ENCODE data around the gene ATP9B. TPM values are rescaled to one million over a fixed set of nuclear protein-coding genes. Genes with fewer than 3 reads are reported as not detected.

Gene ATP9B
- total RNA-seq, 1 experiment from 2014 or later = 17.9 TPM

GRCh38 chr18:79403723-79404566 is 334.8 kb downstream of the ATP9B start:
- BruUV-seq (replicated peaks) = no TSS peak
- Histone ChIP-seq H3K4me3 (ENCODE audit: low read depth, low read length, poor library complexity, severe bottlenecking) (no peak overlapping the region), H3K27me3 (replicated peaks; ENCODE audit: insufficient read depth, low read depth, low read length, poor library complexity) (no peaks in the 10 kb centered on the region), H3K9me3 (ENCODE audit: low read depth, low read length, poor library complexity, severe bottlenecking) (no peaks in the 10 kb centered on the region), H3K27ac (ENCODE audit: low read depth, low read length, poor library complexity, severe bottlenecking) (no peak overlapping the region), H3K4me1 (ENCODE audit: insufficient read depth, low read length, poor library complexity, severe bottlenecking) (peaks cover 39% of the 10 kb centered on the region), H3K36me3 (ENCODE audit: insufficient read depth, low read length, poor library complexity, severe bottlenecking) (no peaks in the 10 kb centered on the region)
- ChIA-PET POLR2A (ENCODE audit: low non-redundant PET) (no interaction called here), CTCF (no interaction called here)
- no peak for TF ChIP-seq EZH2 (IDR thresholded peaks at IDR 0.05; ENCODE audit: borderline replicate concordance, low read depth, low read length, poor library complexity, severe bottlenecking)
- no peak for TF ChIP-seq CTCF (conservative IDR thresholded peaks at IDR 0.05; ENCODE audit: low read depth, low read length)
- peak; percentile 39 for DNase-seq (ENCODE audit: low spot score)
- intact Hi-C loops (cut with micrococcal nuclease; ENCODE audit: unreplicated experiment) = no loop called here

- CTCF ChIA-PET = no interaction called here
- intact Hi-C loops (cut with micrococcal nuclease; ENCODE audit: unreplicated experiment) = no loop called here
- TF ChIP-seq CTCF (conservative IDR thresholded peaks at IDR 0.05; ENCODE audit: low read depth, low read length) (no peak), EZH2 (IDR thresholded peaks at IDR 0.05; ENCODE audit: borderline replicate concordance, low read depth, low read length, poor library complexity, severe bottlenecking) (no peak)
- Histone ChIP-seq H3K36me3 (ENCODE audit: insufficient read depth, low read length, poor library complexity, severe bottlenecking) (no peaks in the 10 kb centered on the region), H3K9me3 (ENCODE audit: low read depth, low read length, poor library complexity, severe bottlenecking) (no peaks in the 10 kb centered on the region), H3K27me3 (replicated peaks; ENCODE audit: insufficient read depth, low read depth, low read length, poor library complexity) (no peaks in the 10 kb centered on the region), H3K4me3 (ENCODE audit: low read depth, low read length, poor library complexity, severe bottlenecking) (no peak overlapping the region), H3K4me1 (ENCODE audit: insufficient read depth, low read length, poor library complexity, severe bottlenecking) (peaks cover 39% of the 10 kb centered on the region), H3K27ac (ENCODE audit: low read depth, low read length, poor library complexity, severe bottlenecking) (no peak overlapping the region)
- POLR2A ChIA-PET (ENCODE audit: low non-redundant PET) = no interaction called here
- no peak for DNase-seq (ENCODE audit: low spot score)
- BruUV-seq (replicated peaks) = no TSS peak
Observed at GRCh38 chr18:79404567-79404910, 335.3 kb downstream of the ATP9B start.

GRCh38 chr18:79405019-79405780 is 336.0 kb downstream of the ATP9B start:
- no peaks in the 10 kb centered on the region for H3K36me3 ChIP-seq (ENCODE audit: insufficient read depth, low read length, poor library complexity, severe bottlenecking)
- TF ChIP-seq CTCF (conservative IDR thresholded peaks at IDR 0.05; ENCODE audit: low read depth, low read length) (no peak), EZH2 (IDR thresholded peaks at IDR 0.05; ENCODE audit: borderline replicate concordance, low read depth, low read length, poor library complexity, severe bottlenecking) (no peak)
- intact Hi-C loops (cut with micrococcal nuclease; ENCODE audit: unreplicated experiment) = no loop called here
- H3K4me3 ChIP-seq (ENCODE audit: low read depth, low read length, poor library complexity, severe bottlenecking) = no peak overlapping the region
- no peak for DNase-seq (ENCODE audit: low spot score)
- CTCF ChIA-PET = no interaction called here
- no TSS peak for BruUV-seq (replicated peaks)
- no peaks in the 10 kb centered on the region for H3K27me3 ChIP-seq (replicated peaks; ENCODE audit: insufficient read depth, low read depth, low read length, poor library complexity)
- H3K4me1 ChIP-seq (ENCODE audit: insufficient read depth, low read length, poor library complexity, severe bottlenecking) = peaks cover 39% of the 10 kb centered on the region
- peak overlapping the region; percentile 19 for H3K27ac ChIP-seq (ENCODE audit: low read depth, low read length, poor library complexity, severe bottlenecking)
- no peaks in the 10 kb centered on the region for H3K9me3 ChIP-seq (ENCODE audit: low read depth, low read length, poor library complexity, severe bottlenecking)
- POLR2A ChIA-PET (ENCODE audit: low non-redundant PET) = no interaction called here

Measured in A673 (cell line).